ENCODE measurements around the gene KMT2C. TPM values are rescaled to one million over a fixed set of nuclear protein-coding genes. Genes with fewer than 3 reads are reported as not detected.
"Not testable (repeated sequence)": the region's sequence is repeated elsewhere in the genome, so short reads cannot be mapped to it uniquely, and the experiment has no call there.

The KMT2C gene
- total RNA-seq, 1 donor from 2014 or later, result 71.8 TPM

DNA sequence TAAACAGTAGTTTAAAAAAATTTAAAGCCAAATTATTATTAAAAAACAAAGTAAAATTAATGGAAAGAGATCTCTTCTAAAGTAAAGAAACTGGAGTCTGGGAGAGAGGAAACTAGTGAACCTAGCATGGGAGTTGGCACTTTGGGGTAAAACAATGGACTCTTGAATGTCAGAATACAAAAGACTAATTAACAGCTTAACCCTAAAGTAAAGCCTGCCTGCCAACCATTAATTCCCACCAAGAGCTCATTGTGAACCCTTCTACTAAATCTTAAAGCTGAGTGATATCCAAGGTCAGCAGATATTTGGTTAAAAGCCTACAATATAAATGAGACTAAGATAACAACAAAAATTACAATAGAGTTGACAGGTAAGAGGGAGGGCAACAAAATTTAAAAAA is 36.5 kb downstream of the KMT2C start:
- no peaks in the 10 kb centered on the region for H3K27me3 Mint-ChIP-seq (ENCODE audit: unreplicated experiment)
- no peaks in the 10 kb centered on the region for H3K9me3 Mint-ChIP-seq (ENCODE audit: unreplicated experiment)
- TF ChIP-seq, protein P1, sequence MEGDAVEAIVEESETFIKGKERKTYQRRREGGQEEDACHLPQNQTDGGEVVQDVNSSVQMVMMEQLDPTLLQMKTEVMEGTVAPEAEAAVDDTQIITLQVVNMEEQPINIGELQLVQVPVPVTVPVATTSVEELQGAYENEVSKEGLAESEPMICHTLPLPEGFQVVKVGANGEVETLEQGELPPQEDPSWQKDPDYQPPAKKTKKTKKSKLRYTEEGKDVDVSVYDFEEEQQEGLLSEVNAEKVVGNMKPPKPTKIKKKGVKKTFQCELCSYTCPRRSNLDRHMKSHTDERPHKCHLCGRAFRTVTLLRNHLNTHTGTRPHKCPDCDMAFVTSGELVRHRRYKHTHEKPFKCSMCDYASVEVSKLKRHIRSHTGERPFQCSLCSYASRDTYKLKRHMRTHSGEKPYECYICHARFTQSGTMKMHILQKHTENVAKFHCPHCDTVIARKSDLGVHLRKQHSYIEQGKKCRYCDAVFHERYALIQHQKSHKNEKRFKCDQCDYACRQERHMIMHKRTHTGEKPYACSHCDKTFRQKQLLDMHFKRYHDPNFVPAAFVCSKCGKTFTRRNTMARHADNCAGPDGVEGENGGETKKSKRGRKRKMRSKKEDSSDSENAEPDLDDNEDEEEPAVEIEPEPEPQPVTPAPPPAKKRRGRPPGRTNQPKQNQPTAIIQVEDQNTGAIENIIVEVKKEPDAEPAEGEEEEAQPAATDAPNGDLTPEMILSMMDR (IDR thresholded peaks at IDR 0.05), result no peak
- no peak overlapping the region for H3K27ac Mint-ChIP-seq (ENCODE audit: unreplicated experiment)
- no peaks in the 10 kb centered on the region for H3K36me3 Mint-ChIP-seq (ENCODE audit: unreplicated experiment)
- no peak for DNase-seq (ENCODE audit: extremely low spot score, unreplicated experiment)
- H3K4me1 Mint-ChIP-seq (ENCODE audit: unreplicated experiment), result peaks cover 28% of the 10 kb centered on the region
- H3K4me3 Mint-ChIP-seq (ENCODE audit: unreplicated experiment), result no peak overlapping the region

DNA sequence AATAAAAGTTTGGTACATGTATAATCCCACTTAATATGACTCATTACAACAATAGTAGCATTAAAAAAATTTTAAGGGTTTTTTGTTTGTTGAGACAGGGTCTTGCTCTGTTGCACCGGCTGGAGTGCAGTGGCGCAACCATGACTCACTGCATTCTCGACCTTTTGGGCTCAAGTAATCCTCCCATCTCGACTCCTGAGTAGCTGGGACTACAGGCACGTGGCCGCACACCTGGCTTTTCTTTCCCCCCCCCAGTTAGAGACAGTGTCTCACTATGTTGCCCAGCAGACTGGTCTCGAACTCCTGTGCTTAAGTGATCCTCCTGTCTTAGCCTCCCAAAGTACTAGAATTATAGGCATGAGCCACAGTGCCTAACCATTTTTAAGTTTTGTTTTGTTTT is 40.7 kb downstream of the KMT2C start:
- Mint-ChIP-seq H3K4me3 (ENCODE audit: unreplicated experiment) (no peak overlapping the region), H3K36me3 (ENCODE audit: unreplicated experiment) (no peaks in the 10 kb centered on the region)
- TF ChIP-seq, protein P1 (IDR thresholded peaks at IDR 0.05), result no peak

DNA sequence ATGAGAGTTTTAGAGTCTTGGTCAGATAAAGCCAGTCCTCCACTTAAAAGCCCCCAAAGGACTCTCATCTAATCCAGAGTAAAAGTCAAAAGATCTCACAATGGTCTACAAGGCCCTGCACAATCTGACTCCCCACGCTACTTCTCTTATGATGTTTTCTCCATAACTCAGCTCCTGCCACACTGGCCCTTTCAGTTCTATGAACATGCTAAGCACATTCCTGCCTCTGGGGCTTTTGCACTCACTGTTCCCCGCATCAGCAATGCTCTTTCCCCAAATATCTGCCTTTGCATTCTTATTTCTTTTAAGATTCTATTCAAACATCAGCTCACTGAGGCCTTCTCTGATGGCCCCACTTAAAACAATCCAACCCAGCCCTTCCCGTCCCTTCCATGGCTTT is 41.6 kb downstream of the KMT2C start:
- H3K27ac Mint-ChIP-seq (ENCODE audit: unreplicated experiment), result peak overlapping the region; percentile 39
- not testable (repeated sequence) for H3K9me3 Mint-ChIP-seq (ENCODE audit: unreplicated experiment)

More for the DNA sequence above, 40.7 kb downstream of the KMT2C start:
- H3K27ac Mint-ChIP-seq (ENCODE audit: unreplicated experiment), result peak overlapping the region; percentile 16
- H3K9me3 Mint-ChIP-seq (ENCODE audit: unreplicated experiment), result no peaks in the 10 kb centered on the region
- H3K4me1 Mint-ChIP-seq (ENCODE audit: unreplicated experiment), result peaks cover 46% of the 10 kb centered on the region
- DNase-seq (ENCODE audit: extremely low spot score, unreplicated experiment), result no peak
- no peaks in the 10 kb centered on the region for H3K27me3 Mint-ChIP-seq (ENCODE audit: unreplicated experiment)

DNA sequence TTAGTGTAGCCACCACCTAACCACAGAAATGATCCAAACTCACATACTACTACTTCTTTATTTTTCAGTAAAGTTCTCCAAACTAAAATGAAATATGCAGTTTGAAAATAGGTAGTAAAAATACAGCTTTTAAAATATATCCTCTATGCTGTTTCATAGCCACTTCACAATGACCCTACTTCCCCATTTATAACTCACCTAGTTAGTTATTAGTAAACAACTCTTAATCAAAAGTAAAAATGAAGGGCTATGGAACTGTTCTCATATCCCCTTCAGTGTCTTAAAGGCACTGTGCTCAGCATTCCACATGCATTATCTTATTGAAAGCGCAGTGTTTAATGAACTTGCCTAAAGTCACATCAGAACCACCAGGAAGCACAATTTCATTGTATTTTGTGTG is 43.5 kb downstream of the KMT2C start:
- peaks cover 41% of the 10 kb centered on the region for H3K4me1 Mint-ChIP-seq (ENCODE audit: unreplicated experiment)
- no peak overlapping the region for H3K4me3 Mint-ChIP-seq (ENCODE audit: unreplicated experiment)
- TF ChIP-seq, protein P1 (IDR thresholded peaks at IDR 0.05), result no peak
- H3K36me3 Mint-ChIP-seq (ENCODE audit: unreplicated experiment), result no peaks in the 10 kb centered on the region
- no peaks in the 10 kb centered on the region for H3K9me3 Mint-ChIP-seq (ENCODE audit: unreplicated experiment)
- DNase-seq (ENCODE audit: extremely low spot score, unreplicated experiment), result no peak
- no peaks in the 10 kb centered on the region for H3K27me3 Mint-ChIP-seq (ENCODE audit: unreplicated experiment)
- no peak overlapping the region for H3K27ac Mint-ChIP-seq (ENCODE audit: unreplicated experiment)

More for the DNA sequence above, 41.6 kb downstream of the KMT2C start:
- DNase-seq (ENCODE audit: extremely low spot score, unreplicated experiment); H3K27me3 Mint-ChIP-seq (ENCODE audit: unreplicated experiment); H3K36me3 Mint-ChIP-seq (ENCODE audit: unreplicated experiment); H3K4me3 Mint-ChIP-seq (ENCODE audit: unreplicated experiment): not testable (repeated sequence)
- peaks cover 48% of the 10 kb centered on the region for H3K4me1 Mint-ChIP-seq (ENCODE audit: unreplicated experiment)
- TF ChIP-seq, protein P1 (IDR thresholded peaks at IDR 0.05), result peak; percentile 64

DNA sequence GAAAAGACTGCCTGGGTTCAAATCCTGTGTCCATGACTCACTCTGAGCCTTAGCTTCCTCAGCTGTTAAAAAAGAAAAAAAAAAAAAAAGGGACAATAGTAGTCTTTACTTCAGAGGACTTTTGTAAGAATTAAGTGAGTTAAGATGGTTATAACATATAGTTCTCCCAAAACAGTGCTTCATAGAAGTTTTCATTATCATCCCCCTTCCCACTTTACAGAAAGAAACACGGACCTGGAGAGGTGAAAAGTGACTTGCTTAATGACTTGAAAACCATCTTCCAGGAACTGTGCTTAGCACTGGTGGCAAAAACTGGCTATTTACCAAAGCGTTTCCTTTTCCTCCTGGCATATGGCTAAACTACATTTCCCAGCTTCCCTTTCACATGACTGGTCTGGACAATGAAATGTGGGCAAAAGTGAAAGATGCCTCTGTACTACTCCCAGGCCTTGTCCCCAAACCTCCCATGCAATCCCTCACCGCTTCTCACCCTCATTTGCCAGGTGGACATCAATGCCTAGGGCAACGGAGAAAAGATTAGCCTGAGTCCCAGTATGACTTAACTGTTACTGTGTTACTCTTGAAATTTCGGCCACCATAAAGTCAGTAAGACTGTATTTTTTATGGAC is 49.6 kb downstream of the KMT2C start:
- H3K36me3 Mint-ChIP-seq (ENCODE audit: unreplicated experiment); H3K4me3 Mint-ChIP-seq (ENCODE audit: unreplicated experiment); H3K27me3 Mint-ChIP-seq (ENCODE audit: unreplicated experiment); DNase-seq (ENCODE audit: extremely low spot score, unreplicated experiment); H3K27ac Mint-ChIP-seq (ENCODE audit: unreplicated experiment); H3K9me3 Mint-ChIP-seq (ENCODE audit: unreplicated experiment): not testable (repeated sequence)
- H3K4me1 Mint-ChIP-seq (ENCODE audit: unreplicated experiment), result peaks cover 10% of the 10 kb centered on the region

DNA sequence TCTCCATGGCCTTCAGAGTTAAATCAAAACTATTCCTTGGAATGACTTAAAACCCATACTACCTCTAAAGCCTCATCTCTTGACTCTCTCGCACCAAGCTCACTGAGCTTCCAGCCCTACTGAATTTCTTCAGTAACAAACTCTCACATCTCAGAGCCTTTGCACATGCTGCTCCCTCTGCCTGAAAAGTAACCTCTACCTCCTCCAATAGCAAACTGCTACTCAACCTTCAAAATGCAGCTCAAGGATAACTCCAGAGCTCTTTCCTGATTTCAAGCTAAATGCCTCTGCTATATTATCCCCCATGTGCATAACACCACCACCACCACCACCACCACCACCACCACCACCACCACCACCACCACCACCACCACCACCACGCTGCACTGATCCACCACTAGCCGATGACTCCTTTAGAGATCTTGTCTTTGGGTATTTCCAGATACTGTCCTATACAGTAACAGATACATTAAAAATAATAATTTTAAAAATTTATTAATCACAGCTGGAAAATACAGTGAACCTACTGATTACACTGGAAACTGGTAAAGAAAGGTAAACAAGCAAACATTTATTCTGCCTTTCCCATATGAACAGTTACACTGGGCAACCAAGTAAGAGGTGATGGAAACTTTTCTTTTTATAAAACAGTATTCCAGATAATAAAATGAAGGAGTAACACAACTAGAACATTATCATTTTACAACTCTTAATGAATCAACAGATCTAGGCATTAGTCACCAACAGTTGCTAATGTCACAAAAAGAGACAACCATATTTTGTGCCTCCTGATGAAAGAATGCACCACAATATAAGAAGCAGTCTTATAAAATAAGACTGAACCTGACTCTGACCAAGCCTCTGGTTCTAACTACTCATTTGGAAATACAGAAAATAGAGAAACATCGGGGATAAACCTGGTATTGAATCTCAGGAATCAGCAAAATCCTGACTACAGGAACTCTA is 51.3 kb downstream of the KMT2C start:
- H3K9me3 Mint-ChIP-seq (ENCODE audit: unreplicated experiment); H3K4me3 Mint-ChIP-seq (ENCODE audit: unreplicated experiment); DNase-seq (ENCODE audit: extremely low spot score, unreplicated experiment); H3K36me3 Mint-ChIP-seq (ENCODE audit: unreplicated experiment); H3K27ac Mint-ChIP-seq (ENCODE audit: unreplicated experiment); H3K27me3 Mint-ChIP-seq (ENCODE audit: unreplicated experiment): not testable (repeated sequence)
- peaks cover 12% of the 10 kb centered on the region for H3K4me1 Mint-ChIP-seq (ENCODE audit: unreplicated experiment)
